Stimulated activated CD4-positive, alpha-beta T cell treated with anti-CD3 and anti-CD28 coated beads, Interleukin-1b, Interleukin-23, amount 100 ng/mL, for 48 hours (primary cell): ENCODE results near the gene FAM83B.
"Not testable (repeated sequence)": the region's sequence is repeated elsewhere in the genome, so short reads cannot be mapped to it uniquely, and the experiment has no call there.

ENCODE experiments used
- DNase-seq: peaks from one replicate; pipeline ENCODE4 v3.0.0-alpha.2; 2020

The FAM83B gene

GRCh38 chr6:54846243-54846856, at the start of gene FAM83B:
TSS of gene FAM83B (plus strand) at chr6:54846771. CDS start at chr6:54870247, 23,476 bp downstream.
- DNase-seq: no peak

- DNase-seq: not testable (repeated sequence)
Measured at GRCh38 chr6:54796918-54797317, 49.7 kb upstream of the FAM83B start.

- no peak for DNase-seq
Measured at GRCh38 chr6:54800050-54800600, 46.4 kb upstream of the FAM83B start.

- DNase-seq: no peak
Measured at GRCh38 chr6:54801244-54801643, 45.3 kb upstream of the FAM83B start.

GRCh38 chr6:54801669-54802068, 44.9 kb upstream of the FAM83B start:
- DNase-seq: no peak

- no peak for DNase-seq
Measured at GRCh38 chr6:54802775-54803634, 43.6 kb upstream of the FAM83B start.

- DNase-seq: no peak
Measured at GRCh38 chr6:54805077-54805476, 41.5 kb upstream of the FAM83B start.

- DNase-seq: no peak
Measured at GRCh38 chr6:54810147-54810546, 36.4 kb upstream of the FAM83B start.

- no peak for DNase-seq
Measured at GRCh38 chr6:54813892-54814291, 32.7 kb upstream of the FAM83B start.

GRCh38 chr6:54817236-54817635, 29.3 kb upstream of the FAM83B start:
- no peak for DNase-seq

GRCh38 chr6:54817834-54818233, 28.7 kb upstream of the FAM83B start:
- DNase-seq: no peak

- not testable (repeated sequence) for DNase-seq
Measured at GRCh38 chr6:54824225-54824624, 22.3 kb upstream of the FAM83B start.

- no peak for DNase-seq
Measured at GRCh38 chr6:54827010-54827409, 19.6 kb upstream of the FAM83B start.

GRCh38 chr6:54830216-54830615, 16.4 kb upstream of the FAM83B start:
- no peak for DNase-seq

GRCh38 chr6:54835176-54835575, 11.4 kb upstream of the FAM83B start:
- DNase-seq: no peak

- no peak for DNase-seq
Measured at GRCh38 chr6:54846857-54847674, 495 bp downstream of the FAM83B start.

- DNase-seq: no peak
Measured at GRCh38 chr6:54847799-54848597, 1.4 kb downstream of the FAM83B start.

- no peak for DNase-seq
Measured at GRCh38 chr6:54850114-54850513, 3.5 kb downstream of the FAM83B start.

- DNase-seq: no peak
Measured at GRCh38 chr6:54856129-54856528, 9.6 kb downstream of the FAM83B start.

- no peak for DNase-seq
Measured at GRCh38 chr6:54860132-54860531, 13.6 kb downstream of the FAM83B start.

GRCh38 chr6:54860739-54861138, 14.2 kb downstream of the FAM83B start:
- DNase-seq: no peak

- DNase-seq: no peak
Measured at GRCh38 chr6:54861905-54862616, 15.5 kb downstream of the FAM83B start.
